PC-3 (cell line): ENCODE measurements around the gene SNX20.

Experiments
- EZH2 ChIP-seq: fragments of 300-600 bp; sonication (generic); IDR thresholded peaks from one replicate; pipeline ENCODE4 v1.6.1; 2017; ENCODE audit warnings: antibody characterized with exemption, mild to moderate bottlenecking, low read length; ENCODE audit not compliant: unreplicated experiment
- EZH2phosphoT487 ChIP-seq: fragments of 300-600 bp; sonication (generic); IDR thresholded peaks from 2 replicates; pipeline ENCODE4 v1.6.1; 2018; ENCODE audit warnings: mild to moderate bottlenecking, antibody characterized with exemption, low read length, borderline replicate concordance
- TF ChIP-seq, protein P1 (sequence below): fragments of 300-600 bp; sonication (generic); conservative IDR thresholded peaks from 2 replicates; pipeline ENCODE4 v1.5.1; 2017; ENCODE audit warnings: antibody characterized with exemption, low read depth, mild to moderate bottlenecking, low read length

DNA sequence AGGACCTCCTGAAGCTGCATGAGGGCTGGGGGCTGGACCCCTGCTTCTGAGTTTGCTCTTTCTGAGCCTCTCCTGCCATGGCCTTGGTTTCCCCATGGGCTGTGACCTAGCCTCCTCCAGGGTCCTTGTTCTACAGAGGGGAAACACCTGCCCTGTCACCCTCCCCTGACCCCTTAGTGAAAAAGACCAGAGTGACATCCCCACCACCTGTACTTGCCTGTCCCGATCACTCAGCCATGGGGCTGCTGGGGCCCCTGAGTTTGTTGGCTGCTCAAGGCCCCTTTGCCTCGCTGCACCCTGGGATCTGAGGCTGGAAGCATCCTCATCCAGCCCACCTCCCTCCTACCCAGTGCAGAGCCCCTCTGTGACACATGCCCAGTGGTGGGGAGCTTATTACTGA lies 13.1 kb upstream of the SNX20 start:
- TF ChIP-seq, protein P1, sequence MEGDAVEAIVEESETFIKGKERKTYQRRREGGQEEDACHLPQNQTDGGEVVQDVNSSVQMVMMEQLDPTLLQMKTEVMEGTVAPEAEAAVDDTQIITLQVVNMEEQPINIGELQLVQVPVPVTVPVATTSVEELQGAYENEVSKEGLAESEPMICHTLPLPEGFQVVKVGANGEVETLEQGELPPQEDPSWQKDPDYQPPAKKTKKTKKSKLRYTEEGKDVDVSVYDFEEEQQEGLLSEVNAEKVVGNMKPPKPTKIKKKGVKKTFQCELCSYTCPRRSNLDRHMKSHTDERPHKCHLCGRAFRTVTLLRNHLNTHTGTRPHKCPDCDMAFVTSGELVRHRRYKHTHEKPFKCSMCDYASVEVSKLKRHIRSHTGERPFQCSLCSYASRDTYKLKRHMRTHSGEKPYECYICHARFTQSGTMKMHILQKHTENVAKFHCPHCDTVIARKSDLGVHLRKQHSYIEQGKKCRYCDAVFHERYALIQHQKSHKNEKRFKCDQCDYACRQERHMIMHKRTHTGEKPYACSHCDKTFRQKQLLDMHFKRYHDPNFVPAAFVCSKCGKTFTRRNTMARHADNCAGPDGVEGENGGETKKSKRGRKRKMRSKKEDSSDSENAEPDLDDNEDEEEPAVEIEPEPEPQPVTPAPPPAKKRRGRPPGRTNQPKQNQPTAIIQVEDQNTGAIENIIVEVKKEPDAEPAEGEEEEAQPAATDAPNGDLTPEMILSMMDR, result no peak
- TF ChIP-seq EZH2phosphoT487, result no peak
- no peak for TF ChIP-seq EZH2
